ENCODE data around the gene ADAMTSL3. TPM values are rescaled to one million over a fixed set of nuclear protein-coding genes. Genes with fewer than 3 reads are reported as not detected.

Gene ADAMTSL3
- total and polyA plus RNA-seq, 8 donors: 10.5 to 27.6 (median 17.4) TPM

DNA sequence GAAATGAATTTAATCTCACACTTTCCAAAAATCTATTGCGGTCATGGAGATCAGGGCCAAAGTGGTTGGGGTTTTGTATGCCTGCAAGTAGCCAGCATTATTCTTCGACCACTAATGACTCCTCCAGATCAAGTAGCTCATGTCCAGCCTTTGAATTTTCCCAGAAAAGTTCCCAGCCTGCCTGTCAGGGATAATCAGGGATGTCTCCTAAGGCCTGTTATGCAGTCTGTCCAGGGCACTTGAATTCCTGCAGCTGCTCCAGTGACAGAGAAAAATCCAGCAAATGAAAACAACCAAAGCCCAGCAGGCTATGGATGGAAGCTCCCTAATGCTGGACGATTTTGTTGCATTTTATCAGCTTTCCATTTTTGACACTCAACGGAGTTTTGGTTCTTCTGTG is 215.4 kb downstream of the ADAMTSL3 start:
- Histone ChIP-seq H3K27ac (no peak overlapping the region), H3K9me3 (no peaks in the 10 kb centered on the region), H3K4me3 (no peak overlapping the region), H3K36me3 (no peaks in the 10 kb centered on the region), H3K27me3 (no peaks in the 10 kb centered on the region), H3K4me1 (no peaks in the 10 kb centered on the region)
- intact Hi-C loops (cut with DNase I): no loop called here
- ATAC-seq (peak; percentile 33), DNase-seq (no peak)
- TF ChIP-seq, protein P1, sequence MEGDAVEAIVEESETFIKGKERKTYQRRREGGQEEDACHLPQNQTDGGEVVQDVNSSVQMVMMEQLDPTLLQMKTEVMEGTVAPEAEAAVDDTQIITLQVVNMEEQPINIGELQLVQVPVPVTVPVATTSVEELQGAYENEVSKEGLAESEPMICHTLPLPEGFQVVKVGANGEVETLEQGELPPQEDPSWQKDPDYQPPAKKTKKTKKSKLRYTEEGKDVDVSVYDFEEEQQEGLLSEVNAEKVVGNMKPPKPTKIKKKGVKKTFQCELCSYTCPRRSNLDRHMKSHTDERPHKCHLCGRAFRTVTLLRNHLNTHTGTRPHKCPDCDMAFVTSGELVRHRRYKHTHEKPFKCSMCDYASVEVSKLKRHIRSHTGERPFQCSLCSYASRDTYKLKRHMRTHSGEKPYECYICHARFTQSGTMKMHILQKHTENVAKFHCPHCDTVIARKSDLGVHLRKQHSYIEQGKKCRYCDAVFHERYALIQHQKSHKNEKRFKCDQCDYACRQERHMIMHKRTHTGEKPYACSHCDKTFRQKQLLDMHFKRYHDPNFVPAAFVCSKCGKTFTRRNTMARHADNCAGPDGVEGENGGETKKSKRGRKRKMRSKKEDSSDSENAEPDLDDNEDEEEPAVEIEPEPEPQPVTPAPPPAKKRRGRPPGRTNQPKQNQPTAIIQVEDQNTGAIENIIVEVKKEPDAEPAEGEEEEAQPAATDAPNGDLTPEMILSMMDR (IDR thresholded peaks at IDR 0.05): no peak

DNA sequence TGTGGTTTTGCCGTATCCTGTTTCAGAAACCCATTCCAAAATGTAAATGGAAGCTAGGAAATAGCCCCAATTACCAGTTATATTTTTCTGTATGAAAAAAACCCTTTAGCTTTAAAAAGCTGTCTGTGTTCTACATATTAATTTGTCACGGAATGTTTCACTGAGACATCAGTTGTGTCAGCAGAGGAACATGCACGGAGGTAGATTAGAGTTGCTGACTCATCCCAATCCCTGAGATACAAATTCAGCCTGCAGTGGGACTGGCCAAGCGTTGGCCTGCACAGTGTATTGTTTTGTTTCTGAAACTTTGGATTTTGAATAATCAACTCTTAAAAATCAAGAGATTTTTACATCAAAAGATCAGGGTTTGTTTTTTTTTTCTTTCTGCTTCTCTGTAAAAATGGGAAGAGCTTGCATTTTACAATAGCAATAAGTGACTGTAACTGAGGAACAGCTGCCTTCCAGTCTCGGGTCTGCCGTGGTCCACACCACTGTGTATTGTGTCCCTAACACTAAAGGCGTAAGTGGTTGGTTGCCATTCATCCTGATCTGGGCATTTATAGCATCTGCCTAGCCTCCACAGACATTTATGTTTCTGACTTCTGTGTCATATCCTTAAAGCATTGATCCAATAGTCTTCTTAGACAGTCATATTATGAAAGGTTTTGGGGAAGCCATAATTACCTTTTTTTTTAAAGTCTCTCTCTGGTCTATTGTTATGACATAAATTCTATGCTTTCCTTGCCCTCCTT is 218.1 kb downstream of the ADAMTSL3 start:
- H3K36me3 ChIP-seq: no peaks in the 10 kb centered on the region
- DNase-seq (no peak), ATAC-seq (no peak)
- intact Hi-C loops (cut with DNase I): no loop called here
- H3K9me3 ChIP-seq: no peaks in the 10 kb centered on the region
- TF ChIP-seq, protein P1 (IDR thresholded peaks at IDR 0.05): no peak
- no peaks in the 10 kb centered on the region for H3K27me3 ChIP-seq
- no peaks in the 10 kb centered on the region for H3K4me1 ChIP-seq
- H3K4me3 ChIP-seq: no peak overlapping the region
- no peak overlapping the region for H3K27ac ChIP-seq

DNA sequence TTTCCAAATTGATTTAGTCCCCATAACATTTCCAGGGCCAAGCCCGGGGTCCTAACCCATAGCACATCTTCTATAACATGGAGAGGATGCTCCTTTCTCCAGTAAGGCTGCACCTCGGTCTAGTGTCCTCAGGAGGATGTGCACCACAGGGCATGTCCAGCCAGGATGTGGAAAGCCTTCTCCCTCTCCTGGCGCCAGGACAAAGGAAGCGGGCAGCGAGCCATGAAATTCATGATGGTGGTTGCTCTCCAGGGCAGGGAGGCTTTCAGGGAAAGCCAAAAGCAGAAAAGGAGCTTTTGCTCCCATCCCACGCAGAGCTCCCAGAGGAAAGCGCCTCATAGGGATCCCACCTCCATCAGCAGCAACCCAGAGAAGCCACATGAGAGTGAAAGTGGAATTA is 220.0 kb downstream of the ADAMTSL3 start:
- Histone ChIP-seq H3K4me3 (no peak overlapping the region), H3K4me1 (no peaks in the 10 kb centered on the region), H3K27me3 (no peaks in the 10 kb centered on the region), H3K9me3 (no peaks in the 10 kb centered on the region), H3K36me3 (no peaks in the 10 kb centered on the region), H3K27ac (no peak overlapping the region)
- DNase-seq (no peak), ATAC-seq (no peak)
- TF ChIP-seq, protein P1 (IDR thresholded peaks at IDR 0.05): no peak
- intact Hi-C loops (cut with DNase I): no loop called here

DNA sequence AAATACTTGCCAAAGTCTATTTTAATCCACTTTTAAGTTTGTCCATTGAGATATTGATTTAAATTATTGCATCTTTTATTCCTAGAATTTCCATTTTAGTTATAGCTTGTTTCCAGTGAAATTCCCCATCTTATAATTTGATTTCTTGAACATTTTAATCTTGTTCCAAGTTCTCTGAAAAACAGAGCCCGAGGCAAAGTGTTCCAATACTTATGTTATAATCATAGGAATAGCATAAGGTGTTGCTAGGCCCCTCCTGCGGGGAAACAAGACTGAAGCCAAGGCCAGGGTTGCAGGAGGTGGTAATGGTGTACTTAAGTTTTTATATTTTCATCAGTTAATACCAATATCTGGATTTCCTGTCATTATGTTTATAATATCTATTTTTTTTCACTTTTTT is 226.6 kb downstream of the ADAMTSL3 start:
- H3K36me3 ChIP-seq: no peaks in the 10 kb centered on the region
- intact Hi-C loops (cut with DNase I): no loop called here
- DNase-seq: no peak
- H3K9me3 ChIP-seq: no peaks in the 10 kb centered on the region
- TF ChIP-seq, protein P1 (IDR thresholded peaks at IDR 0.05): no peak
- no peaks in the 10 kb centered on the region for H3K4me1 ChIP-seq
- H3K4me3 ChIP-seq: no peak overlapping the region
- H3K27ac ChIP-seq: no peak overlapping the region
- ATAC-seq: no peak
- H3K27me3 ChIP-seq: no peaks in the 10 kb centered on the region

DNA sequence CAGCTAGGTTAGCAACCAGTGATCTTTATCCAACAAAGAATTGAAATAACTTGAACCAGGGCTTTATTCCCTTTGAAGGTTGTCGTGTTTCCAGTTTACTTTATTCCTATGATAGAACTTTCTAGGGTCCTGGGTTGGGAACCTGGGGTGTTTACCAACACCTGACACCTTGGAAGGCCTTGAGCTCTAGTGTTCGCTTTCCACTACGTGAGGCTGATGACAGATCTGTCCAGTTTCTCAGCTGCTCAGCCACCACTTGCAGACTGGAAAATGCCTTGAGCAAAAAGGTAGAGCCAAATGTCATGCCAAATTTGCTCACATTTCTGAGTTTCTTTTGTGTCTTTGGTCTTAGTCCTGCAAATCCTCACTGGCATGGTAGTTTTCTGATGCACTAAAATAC is 227.2 kb downstream of the ADAMTSL3 start:
- Histone ChIP-seq H3K9me3 (no peaks in the 10 kb centered on the region), H3K27ac (no peak overlapping the region), H3K4me1 (no peaks in the 10 kb centered on the region), H3K36me3 (no peaks in the 10 kb centered on the region), H3K4me3 (no peak overlapping the region), H3K27me3 (no peaks in the 10 kb centered on the region)
- intact Hi-C loops (cut with DNase I): no loop called here
- DNase-seq (no peak), ATAC-seq (no peak)
- TF ChIP-seq, protein P1 (IDR thresholded peaks at IDR 0.05): no peak
